ENCODE results near the gene IL17RB.

Gene IL17RB, protein sequence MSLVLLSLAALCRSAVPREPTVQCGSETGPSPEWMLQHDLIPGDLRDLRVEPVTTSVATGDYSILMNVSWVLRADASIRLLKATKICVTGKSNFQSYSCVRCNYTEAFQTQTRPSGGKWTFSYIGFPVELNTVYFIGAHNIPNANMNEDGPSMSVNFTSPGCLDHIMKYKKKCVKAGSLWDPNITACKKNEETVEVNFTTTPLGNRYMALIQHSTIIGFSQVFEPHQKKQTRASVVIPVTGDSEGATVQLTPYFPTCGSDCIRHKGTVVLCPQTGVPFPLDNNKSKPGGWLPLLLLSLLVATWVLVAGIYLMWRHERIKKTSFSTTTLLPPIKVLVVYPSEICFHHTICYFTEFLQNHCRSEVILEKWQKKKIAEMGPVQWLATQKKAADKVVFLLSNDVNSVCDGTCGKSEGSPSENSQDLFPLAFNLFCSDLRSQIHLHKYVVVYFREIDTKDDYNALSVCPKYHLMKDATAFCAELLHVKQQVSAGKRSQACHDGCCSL

DNA sequence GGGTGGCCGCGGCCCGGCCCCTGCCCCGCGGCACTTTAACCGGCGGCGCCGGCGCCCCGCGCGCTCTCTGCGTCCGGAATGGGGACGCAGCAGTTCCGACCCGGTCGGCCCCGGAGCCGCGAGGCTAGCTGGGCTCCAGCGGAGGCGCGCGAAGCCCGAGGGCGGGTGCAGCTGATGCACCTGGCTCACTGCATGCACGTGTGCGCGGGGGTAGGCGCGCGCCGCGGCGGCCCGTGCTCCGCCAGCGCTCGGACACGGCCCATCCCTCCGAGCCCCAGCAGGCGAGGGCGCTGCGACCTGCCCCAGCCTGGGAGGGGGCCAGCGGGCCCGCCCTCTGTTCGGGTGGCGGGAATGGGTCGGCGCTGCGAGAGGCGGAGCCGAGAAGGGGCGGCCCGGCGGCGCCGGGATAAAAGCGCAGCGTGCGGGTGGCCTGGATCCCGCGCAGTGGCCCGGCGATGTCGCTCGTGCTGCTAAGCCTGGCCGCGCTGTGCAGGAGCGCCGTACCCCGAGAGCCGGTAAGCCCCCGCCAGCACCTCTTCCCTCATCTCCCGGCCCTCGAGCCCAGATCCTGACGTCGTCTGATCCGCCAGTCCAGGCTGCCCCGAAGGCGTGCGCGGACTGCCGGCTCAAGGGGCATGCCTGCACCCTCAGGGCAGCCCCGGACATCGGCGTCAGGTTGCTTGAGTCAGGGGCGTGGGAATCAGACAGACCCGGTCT is at the start of gene IL17RB, which contains the start of gene CHDH:
IL17RB (plus strand) TSS at position 435 of the 717 bp plus-strand sequence; CDS start at position 456, 21 bp downstream.
CHDH (minus strand) TSS at position 286 of the 717 bp plus-strand sequence. CDS start 22,411 bp downstream, outside the sequence.
- DNase-seq = peak; percentile 28

DNA sequence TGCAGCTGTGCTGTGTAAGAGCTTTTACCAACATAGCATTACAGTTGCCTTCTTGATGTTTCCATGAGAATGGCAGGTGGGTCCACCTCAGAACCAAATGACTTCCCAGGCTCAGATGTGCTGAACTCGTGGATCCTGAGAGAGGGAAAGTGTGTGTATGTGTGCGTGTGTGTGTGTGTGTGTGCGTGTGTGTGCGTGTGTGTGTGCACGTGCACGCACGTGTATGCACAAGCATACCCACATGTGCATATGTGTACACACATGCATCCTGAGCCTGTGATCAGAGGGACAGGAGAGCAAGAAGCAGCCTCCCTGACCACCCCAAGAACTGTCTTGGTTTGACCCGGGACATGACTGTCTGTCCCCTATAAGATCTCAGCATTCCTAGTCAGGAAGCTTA is 48.2 kb upstream of the IL17RB start:
- no peak for DNase-seq

DNA sequence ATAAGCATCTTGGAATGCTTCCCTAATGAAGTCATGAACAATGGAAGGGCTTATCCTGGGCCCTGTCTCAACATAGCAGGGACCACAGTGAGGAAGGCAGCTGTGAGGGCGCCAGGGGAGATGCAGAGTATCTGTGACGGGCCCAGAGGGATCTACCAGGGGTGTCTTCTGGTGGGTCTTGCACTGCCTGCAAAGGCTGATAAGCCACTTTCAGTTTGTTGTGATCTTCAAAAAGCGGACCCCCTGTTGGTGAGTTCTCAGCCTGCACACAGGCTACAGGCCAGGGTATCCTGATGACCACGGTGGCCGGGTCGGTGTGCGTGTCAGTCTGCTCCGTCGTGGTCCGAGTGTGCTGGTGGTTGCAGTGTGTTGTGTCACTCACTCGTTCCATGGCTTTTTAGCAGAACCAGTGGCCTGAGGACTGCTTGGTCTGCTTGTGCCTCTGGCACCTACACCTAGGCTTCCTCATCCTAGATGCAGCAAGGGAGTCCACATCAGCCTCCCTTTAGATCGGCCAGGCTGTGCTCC is 47.0 kb upstream of the IL17RB start:
- no peak for DNase-seq

DNA sequence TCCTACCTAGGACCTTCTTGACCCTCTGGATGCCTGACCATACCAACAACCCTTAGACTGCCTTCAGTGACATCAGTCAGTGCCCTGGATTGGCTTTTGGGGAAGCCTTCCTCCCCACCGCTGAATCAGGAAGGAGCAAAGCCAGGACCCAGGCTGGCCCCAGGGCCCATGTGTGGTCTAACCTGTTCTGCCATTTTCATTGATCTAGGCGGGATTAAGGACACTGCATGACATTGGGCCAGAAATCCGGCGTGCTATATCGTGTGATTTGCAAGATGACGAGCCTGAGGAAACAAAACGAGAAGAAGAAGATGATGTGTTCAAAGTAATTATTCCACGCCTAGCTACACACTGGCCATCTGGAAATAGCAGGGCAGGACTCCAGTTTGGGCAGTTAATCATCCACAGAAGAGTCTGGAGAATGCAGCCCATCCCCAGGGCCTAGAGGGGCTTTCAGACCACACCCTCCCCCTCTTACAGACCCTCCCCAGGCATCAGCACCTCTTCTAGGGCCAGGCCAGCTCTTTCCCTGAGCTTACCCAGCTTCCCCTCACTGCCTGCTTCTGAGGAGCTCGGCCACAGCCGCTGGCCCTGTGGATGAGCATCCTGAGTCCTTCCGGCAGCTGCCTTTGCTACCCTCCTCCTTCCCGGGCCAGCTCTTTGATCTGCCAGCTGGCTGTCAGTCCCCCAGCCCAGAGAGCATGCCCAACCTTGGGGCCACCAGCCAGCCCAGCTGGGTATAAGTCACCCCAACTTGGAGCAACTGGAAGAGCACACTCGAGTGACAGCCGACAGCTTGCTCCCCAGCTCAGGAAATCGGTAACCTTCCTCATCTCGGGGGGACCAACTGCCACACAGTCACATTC is 46.1 kb upstream of the IL17RB start:
- no peak for DNase-seq

DNA sequence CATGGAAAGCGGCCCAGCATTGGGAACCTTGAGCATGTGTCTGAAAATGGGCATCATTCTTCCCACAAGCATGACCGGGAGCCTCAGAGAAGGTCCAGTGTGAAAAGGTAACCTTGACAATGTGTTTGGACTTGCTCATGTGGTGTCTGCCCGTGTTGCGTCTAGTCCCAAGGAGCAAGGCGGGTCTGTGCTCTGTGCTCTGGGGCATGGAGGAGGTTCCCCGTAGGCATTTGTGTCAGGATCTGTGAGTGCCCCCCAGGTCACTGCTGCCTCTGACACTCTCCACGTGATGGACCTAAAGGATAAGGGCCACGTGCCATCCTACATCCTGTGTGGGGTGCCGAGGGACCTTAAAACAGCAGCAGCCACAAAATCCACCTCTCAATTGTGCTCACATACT is 45.0 kb upstream of the IL17RB start:
- no peak for DNase-seq

DNA sequence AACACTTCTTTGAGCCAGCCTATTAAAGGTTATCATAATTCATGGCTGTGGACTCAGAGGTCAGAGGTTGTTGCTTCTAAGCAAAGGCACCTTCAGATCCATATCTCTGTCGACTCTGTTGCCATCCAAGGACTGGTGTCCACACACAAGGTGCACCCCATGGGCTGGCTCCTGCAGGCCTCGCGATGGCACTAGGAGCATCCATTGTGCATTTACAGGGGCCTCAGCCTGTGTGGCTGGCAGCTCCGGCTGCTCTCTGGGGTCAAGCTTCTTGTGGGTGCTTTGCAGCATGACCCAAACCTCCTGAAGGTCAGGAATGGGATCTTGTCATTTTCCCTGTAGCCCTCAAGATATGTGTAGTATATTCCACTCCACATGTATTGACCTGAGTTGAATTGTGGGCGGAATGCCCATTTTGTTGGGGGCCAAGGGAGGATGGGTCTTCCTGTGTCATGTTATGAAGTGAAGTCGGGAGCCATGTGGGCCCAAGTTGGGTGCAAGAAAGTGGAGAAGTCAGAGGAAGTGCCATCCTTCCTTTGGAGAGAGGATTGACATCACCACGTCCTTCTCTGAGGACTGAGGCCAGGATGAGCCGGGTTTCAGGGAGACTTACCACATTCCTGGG is 44.0 kb upstream of the IL17RB start:
- no peak for DNase-seq

DNA sequence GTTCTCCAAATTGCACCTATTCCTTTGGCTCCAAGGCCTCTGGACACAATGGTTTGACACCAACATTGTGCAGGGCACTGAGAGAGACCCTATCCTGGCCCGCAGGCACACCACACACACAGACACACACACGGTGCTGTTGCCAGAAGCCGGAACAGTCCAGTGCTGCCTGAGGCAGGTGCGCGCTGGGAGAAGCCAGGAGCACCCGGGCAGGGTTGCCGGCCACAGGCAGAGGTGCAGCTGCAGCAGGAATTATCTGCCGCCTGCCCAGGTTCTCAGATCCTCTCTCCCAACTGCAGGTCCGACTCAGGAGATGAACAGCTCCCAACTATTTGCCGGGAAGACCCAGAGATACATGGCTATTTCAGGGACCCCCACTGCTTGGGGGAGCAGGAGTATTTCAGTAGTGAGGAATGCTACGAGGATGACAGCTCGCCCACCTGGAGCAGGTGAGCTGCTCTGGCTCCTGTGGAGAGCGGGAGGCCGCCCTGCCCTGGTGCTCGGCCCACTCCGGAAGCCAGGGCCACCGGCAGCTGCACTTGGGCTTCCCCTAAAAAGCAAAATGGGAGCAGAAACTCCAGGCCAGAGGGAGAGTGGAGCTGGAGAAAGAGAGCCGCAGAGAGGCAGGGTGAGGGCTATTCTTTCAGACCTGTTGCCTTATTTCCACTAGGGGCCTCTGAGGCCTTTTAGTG is 43.1 kb upstream of the IL17RB start:
- no peak for DNase-seq

DNA sequence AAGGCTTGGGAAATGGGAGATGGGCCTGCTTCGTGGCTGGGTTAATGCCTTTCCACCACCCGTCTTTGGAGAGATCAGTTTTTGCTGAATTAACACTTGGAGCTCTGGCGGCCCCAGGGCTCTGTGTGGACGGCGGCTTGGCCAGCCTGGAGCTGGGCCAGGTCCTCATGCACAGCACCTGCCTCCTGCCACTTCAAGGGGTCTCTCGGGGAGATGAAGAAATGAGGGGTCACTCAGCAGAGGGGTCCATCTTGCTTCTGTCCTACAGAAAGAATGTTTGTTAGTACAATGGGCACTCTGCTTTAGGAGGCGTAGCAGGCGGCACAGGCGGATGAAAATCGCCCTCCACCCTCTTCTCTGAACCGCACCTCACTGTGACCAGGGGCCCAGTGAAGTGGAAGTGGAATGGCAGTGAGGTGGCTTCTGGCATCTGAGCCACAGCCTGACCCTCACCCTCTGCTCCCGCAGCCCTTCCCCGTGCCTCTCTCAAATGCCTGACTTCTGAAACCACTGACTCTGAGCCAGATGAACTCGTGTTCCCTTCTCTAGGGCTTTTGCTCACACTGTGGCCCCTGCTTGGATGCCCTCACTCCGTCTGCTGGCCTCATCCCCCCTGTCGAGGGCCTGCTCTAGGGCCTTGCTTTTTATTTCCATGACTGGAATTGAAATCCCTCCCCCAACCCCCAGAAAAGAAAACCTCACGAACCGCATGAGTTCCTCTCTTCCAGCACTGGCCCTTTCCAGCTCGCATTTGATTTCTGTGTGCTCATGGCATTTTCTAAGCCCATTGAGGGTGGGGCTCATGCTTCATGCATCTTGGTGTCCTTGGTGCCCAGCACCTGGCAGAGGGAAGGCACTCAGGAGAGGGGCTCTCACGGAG is 42.3 kb upstream of the IL17RB start:
- no peak for DNase-seq

DNA sequence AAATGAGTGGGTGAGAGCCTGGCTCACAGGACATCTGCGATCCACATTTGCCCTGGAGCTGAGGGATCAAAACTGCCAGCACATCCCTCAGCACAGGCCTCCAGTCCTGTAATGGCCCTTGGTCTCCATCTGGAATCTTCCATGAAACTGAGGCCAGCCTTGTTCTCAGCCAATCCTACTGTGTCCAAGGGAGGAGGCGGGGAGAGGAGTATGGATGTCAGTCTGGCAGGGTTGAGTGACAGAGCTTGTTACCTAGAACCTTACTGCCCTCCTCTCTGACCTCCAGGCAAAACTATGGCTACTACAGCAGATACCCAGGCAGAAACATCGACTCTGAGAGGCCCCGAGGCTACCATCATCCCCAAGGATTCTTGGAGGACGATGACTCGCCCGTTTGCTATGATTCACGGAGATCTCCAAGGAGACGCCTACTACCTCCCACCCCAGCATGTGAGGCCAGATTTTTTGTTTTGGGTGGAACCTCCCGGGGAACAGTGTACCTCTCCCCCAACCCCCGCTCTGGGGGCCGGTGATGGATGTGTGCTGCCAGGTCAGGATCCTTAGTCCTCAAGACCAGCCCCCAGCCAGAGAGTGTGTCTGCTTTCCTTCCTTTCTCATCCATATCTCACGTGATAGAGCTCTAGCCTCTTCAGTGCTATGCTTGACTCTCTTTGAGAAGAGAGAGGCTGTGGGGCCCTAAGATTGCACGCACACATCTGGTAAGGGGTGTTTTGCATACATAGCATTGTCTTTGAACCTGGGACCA is 41.5 kb upstream of the IL17RB start:
- DNase-seq = no peak

DNA sequence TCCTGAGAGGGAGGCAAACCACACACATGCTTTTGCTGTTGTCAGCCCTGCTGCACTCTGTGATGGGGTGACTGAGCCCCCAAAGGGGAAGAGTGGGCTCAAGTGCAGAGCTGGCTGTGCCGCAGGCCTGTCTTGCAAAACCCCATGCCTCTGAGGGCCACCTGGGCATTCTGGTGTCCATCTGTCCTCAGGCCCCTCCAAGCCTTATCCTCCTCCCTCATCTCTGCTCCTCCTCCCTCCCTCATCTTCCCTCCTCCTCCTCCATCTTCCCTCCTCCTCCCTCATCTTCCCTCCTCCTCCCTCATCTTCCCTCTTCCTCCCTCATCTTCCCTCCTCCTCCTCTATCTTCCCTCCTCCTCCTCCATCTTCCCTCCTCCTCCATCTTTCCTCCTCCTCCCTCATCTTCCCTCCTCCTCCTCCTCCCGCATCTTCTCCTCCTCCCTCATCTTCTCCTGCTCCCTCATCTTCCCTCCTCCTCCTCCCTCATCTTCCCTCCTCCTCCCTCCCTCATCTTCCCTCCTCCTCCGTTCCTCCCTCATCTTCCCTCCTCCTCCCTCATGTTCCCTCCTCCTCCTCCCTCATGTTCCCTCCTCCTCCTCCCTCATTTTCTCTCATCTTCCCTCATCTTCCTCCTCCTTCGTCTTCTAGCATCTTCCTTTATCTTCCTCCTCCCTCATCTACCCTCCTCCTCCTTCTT is 40.8 kb upstream of the IL17RB start:
- no peak for DNase-seq

DNA sequence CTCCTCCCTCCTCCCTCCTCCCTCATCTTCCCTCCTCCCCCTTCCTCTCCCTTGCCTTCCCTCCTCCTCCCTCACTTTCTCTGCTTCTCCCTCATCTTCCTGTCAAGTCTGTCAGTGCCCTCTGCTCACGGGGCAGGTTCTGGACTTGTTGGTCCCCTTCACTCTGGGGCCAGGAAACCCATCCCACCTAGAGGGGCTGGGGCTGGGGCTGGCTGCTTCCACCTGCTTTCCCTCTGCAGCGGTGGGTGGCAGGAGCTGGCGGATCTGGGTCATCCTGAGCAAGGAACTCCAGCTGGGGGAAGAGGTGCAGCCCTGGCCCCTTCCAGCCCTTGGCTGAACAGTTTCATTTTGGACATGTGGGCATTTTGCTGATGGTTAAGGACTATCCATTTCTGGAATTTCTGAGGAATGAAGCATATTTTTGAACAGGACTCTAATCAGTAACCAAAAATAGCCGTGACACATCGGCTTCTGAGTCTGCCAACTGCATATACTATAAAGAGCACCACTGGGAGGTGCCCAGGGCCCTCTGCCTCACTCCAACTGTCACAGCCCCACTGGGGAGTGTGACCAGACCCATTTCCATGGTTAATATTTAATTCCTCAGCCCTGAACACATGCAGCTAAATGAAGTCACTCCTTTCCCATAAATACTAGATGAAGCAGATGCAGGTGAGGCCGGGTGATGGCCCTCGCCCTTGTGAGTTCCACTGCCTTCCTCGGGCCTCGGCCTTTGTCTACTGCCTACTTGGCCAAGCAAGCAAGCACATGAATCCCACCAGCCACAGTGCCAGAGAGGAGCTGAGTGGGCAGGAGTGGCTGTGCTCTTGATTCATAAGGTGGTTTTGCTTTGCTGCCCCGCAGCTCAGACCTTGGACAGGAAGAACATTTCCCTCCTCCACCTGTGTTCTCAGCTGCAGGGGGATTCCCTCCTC is 39.9 kb upstream of the IL17RB start:
- DNase-seq = no peak

DNA sequence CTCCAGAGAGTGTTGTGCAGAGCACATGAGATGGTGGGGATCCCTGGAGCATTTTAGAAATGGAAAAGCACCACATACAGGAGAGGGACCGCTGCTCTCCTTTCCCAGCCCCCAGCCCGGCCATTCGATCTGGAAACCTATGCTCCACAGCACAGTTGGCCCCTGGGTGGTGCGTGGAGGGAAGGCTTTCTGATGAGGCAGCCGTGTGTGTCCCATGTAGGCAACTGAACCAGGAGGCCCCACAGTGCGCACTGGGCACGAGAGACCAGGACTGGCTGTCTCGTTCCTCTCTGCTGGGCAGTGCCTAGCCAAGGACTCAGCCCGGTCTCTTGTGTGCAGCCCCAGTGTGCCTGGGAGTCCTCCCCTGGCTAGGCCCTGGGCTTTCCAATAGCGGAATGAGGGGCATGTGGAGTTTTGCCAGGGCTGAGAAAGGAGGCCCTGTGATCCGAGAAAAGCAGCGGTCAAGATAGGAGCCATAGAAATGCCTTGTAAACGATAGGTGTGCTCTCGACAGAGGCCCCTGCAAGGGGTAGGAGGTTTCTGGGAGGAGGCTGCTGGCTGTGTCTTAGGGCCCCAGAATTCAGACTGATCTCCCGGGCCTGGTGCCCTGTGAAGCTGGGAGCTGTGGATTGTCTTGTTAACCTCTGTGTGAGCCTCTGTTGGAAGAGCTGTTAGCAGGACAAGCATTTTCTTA is 39.1 kb upstream of the IL17RB start:
- DNase-seq = no peak

DNA sequence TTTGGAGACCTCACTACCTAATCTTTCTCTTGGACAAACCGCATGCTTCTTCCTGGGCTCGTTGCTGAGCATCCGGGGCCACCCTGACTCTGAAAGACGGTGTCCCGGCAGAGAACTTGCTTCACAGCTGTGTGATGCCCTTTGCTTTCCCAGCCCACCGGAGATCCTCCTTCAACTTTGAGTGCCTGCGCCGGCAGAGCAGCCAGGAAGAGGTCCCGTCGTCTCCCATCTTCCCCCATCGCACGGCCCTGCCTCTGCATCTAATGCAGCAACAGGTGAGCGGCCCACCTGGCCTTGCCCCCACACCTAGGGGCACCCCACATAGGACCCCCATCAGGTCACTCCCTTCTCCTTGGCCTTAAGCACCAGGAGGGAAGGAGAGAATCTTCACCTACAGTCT is 37.9 kb upstream of the IL17RB start:
- no peak for DNase-seq

DNA sequence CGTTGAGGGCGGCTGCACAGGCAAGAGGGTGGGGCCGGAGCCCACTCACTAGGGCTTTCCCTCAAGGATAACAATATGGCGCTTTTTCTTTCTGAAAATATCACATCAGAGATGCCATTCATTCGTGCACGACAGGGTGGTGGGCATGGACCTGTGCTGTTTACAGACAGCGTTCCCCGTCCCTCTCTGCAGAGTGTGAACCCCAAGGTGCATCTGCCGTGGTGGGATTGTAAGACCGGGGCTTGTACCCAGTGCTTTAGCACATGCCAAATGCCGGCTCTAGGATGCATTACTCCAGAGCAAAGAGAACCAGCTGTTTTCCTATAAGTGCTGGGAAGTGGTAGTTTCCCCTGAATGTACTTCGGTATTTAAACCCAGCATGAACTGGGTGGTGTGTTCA is 37.1 kb upstream of the IL17RB start:
- no peak for DNase-seq

DNA sequence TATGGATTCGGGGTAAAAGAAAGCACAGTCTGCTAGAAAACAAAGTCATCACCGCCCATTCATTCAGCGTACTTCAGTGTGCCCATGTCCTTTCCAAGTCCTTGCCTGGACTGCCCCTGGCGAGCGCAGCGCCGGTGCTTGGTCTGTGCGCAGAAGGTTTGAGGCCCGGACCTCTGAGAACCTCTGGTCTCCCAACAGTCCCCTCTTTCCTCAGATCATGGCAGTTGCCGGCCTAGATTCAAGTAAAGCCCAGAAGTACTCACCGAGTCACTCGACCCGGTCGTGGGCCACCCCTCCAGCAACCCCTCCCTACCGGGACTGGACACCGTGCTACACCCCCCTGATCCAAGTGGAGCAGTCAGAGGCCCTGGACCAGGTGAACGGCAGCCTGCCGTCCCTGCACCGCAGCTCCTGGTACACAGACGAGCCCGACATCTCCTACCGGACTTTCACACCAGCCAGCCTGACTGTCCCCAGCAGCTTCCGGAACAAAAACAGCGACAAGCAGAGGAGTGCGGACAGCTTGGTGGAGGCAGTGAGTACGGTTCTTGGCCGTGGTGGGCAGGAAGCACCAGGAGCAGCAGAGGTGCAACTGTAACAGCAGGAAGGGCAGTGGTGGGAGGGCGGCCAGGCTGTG is 36.5 kb upstream of the IL17RB start:
- no peak for DNase-seq

DNA sequence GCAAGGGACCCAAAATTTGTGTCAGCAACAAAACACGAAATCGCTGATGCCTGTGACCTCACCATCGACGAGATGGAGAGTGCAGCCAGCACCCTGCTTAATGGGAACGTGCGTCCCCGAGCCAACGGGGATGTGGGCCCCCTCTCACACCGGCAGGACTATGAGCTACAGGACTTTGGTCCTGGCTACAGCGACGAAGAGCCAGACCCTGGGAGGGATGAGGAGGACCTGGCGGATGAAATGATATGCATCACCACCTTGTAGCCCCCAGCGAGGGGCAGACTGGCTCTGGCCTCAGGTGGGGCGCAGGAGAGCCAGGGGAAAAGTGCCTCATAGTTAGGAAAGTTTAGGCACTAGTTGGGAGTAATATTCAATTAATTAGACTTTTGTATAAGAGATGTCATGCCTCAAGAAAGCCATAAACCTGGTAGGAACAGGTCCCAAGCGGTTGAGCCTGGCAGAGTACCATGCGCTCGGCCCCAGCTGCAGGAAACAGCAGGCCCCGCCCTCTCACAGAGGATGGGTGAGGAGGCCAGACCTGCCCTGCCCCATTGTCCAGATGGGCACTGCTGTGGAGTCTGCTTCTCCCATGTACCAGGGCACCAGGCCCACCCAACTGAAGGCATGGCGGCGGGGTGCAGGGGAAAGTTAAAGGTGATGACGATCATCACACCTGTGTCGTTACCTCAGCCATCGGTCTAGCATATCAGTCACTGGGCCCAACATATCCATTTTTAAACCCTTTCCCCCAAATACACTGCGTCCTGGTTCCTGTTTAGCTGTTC is 35.0 kb upstream of the IL17RB start:
- no peak for DNase-seq
